Medulla oblongata (tissue), 1 donor: ENCODE results near the gene FSTL1.

Source experiments
- DNase-seq: peaks from one replicate; pipeline ENCODE4 v3.0.0-alpha.2; 2015; ENCODE audit errors: extremely low spot score

Gene FSTL1

DNA sequence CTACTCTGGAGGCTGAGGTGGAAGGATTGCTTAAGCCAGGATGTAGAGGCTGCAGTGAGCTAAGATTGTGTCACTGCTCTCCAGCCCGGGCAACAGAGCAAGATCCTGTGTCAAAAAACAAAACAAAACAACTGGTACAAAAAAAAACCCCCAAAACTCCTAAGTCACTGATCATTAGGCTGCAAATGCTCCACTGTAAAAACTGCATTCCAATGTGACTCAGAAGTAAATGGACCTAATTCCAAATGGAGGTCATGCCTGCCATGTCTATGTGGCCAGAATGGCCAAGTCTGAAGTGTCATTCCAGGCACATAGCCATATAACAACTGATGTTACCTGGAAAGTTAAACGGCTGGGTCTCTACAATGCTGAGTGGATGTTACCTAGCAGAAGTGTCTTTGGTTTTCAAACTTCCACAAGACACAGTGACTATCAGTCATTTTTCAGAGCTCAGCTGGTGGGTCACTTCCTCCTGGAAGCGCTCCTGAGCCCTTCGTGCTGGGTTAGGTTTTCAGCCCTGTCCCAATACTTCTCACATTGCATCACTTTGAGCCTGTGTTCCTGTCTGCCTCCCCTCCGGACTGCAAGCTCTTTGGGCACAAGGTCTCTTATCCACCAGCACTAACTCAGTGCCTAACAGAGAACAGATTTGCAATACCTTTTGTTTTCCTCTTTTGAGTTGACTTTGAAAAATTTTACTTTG lies 10.6 kb downstream of the FSTL1 start:
- no peak for DNase-seq

DNA sequence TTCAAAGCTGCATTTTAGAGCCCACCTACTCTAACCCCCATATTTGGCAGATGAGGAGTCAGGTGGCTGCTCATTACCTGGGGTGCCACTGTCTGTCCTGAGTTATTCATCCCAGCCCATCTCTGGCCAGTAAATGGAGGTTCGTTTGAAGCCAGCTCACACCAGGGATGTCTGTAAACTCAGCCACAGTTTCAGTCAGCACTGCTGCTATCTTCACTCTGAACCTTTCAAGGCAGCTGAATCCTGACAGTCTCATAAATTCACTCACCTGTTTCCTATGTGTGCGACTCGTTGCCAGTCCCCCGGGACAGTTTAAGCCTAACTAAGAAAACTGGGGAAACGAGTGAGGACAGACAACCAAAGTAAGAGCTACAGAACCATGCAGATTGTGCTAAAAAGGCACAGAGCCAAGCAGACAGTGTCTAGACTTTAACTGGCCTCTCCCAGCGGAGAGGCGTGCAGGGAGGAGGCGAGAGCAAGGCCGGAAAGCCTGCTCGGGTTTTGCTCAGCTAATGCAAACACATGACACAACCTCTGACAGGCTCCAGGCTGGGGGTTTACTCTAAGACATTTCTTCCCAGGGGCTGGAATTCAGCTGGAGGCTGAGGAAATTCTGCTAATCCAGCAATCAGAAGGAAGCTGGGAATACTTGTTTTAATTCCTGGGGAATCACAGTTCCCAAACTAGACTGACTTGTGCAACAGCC lies 12.0 kb downstream of the FSTL1 start:
- DNase-seq, result no peak

DNA sequence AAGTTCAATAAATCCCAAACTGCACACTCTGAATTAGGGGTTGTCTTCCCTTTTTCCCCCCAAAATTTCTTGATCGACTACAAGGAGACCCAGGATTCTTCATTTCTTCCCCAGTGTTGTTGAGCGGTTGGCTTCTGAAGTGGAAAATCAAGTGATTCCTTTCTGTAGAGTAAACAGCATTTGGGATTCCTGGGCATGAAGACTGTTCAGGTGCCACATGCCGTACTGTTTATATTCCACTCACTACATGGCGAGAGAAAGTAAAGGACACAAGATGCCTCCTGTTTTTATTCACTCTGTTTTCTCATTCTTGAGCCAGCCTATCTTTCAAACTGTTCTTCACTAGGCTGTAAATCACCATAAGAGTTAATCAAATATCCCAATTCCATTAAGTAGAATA lies 12.6 kb downstream of the FSTL1 start:
- DNase-seq, result no peak

DNA sequence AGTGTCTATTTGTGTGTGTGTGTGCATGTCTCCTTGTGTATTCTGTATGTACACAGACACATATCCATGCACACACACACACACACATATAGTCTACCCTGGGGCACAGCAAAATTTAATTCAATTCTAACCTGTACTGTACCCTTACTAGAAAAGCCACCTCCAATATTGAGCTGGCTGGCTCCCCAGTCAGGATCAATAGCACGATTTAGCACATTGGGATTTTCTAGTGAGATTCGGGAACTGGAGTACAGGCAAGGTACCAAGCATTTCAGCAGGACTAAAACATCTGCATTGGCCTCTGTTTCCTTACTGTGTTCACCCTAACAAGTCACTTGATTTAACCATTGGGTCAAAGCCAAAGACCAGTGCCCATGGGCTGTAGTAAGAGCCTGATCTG lies 13.2 kb downstream of the FSTL1 start:
- DNase-seq, result no peak

- no peak for DNase-seq
Measured at GRCh38 chr3:120436523-120437050, 14.2 kb downstream of the FSTL1 start.

DNA sequence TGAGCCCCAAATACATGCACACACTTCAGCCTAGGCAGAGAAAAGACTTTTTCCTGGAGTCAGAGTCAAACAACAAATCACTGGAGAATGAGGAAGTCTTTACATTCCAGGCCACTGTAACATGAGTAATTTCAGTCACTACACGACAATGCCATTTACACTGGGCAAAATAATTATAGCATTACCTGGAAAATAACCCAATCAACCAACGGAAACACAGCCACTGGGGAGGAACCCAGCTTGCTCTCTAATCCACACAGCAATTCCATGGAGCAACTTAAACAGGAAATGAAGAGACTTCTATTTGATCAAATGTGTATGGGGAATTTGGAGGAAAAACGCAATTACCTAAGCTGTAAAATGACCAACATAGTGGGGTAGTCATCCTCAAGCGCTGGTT lies 15.2 kb downstream of the FSTL1 start:
- no peak for DNase-seq

DNA sequence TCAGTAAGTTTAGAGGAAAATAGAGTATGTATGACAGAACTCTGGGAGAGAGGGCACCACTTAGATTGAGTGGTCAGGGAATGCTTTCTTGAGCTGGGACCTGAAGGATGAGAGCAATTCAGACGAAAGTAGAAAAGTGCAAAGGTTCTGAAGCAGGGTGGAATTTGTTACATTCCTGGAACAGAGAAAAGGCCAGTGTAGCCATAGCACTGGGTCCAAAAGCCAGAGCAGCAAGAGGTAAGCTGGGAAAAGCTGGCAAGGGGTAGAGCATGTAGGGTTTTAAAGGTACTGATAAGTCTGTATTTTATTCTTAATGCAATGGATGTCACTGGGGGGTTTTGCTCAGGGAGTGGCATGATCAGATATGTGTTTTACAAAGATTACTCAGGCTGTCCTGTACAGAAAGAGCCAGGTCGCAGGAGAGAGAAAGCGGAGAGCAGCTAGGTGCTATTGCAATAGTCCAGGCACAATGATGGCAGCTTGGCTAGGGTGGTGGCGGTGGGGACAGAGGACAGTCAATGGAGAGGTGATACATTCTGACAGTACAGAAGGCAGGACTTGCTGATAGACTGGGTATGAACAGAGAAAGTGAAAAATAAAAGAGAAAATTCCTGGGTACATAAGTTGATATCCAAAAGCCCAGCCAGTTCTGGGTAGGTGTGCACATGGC lies 17.0 kb downstream of the FSTL1 start:
- DNase-seq, result no peak

- no peak for DNase-seq
Measured at GRCh38 chr3:120432150-120432860, 18.5 kb downstream of the FSTL1 start.

GRCh38 chr3:120429921-120430361 lies 20.9 kb downstream of the FSTL1 start:
- no peak for DNase-seq

GRCh38 chr3:120428924-120429323 lies 21.9 kb downstream of the FSTL1 start:
- no peak for DNase-seq

DNA sequence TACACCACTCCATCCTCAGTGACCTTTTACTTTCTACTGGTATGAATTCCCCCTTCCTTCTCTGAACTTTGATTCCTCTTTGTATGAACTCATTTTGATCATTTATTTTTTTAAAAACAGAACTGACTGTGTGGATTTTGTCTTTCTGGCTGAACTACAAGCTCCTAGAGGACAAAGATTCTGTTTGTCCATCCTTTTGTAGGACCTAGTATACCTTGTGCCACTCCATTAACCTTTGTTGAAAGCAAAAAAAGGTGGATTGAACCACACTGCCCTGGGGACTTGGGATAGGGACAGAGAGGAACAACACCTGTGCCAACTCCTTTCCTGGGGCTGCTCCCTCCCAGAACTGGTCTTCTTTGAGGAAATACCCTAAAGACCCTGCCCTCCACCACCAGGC lies 23.6 kb downstream of the FSTL1 start:
- no peak for DNase-seq

DNA sequence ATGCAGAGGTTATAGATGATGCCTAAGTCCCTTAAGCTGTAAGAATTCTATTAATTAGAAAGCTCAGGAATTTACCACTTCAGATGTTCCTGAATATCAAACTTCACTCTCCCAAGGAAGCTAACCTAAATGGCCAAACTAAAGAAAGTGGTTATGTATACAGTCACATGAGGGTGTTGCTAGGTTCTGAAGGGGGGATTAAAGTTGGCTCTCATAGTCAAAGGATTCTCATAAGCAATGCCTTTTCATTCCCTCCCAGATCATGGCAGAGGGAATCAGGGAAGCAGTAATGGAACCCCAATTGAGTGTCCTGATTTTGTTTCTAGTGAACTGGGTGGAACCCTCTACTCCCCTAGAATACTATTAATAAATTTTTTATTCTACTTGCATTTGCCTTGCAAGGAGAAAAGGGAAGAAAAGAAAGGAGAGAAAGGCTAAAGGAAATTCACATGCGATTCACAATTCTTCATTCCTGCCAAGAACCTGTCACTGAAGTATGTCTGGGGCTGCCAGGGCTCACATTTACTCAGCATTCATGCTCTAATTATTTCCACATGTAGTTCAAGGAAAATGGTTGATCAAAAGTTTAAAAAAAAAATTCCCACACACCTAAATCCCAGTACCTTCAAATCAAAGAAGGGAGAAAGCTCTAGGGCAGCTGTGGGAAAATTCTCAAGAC lies 25.1 kb downstream of the FSTL1 start:
- peak; percentile 72 for DNase-seq

DNA sequence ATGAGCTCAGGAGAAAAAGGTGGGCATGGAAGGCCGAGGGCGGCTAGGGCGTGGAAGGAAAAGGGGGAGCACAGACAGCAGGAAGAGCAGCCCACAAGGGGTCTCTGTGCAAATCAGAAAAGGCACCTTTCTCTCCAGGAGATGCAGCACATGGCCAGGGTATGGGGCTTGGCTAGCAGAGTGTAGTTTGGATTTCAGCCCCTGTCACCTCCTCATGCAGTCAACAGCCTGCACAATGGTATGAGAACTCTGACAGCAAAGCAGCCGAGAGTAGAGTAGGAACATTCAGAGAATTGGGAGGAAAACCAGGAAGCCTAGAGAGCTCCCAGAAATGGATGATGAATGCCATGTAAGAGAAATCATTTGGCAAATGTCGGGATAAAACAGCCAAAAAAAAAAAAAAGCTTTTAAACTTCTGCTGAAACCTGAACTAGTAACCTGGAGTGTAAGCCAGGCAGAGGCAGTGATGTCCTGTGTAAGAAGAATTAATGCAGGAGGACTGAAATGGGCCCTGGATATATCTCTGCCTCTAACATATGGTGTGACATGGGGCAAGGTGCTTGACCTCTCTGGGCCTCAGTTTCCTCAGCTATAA lies 25.7 kb downstream of the FSTL1 start:
- DNase-seq, result no peak

DNA sequence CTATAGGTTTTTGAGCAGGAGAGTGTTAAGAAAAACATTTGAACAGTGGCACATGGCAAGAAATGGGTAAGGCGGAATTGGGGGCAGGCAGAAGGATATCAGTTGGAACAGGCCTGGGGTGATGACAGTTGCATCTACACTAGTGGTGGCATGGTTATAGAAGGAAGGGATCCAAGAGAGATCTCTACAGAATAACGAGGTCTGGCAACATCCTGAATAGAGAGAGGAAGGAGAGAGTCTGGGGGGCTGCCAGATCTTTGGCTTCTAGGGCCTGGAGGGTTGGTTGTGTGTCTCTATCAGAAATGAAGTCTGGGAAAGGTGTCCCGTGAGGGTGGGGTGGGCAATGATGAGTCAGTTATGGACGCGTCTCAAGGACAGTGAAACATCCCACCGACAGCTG lies 26.3 kb downstream of the FSTL1 start:
- no peak for DNase-seq

DNA sequence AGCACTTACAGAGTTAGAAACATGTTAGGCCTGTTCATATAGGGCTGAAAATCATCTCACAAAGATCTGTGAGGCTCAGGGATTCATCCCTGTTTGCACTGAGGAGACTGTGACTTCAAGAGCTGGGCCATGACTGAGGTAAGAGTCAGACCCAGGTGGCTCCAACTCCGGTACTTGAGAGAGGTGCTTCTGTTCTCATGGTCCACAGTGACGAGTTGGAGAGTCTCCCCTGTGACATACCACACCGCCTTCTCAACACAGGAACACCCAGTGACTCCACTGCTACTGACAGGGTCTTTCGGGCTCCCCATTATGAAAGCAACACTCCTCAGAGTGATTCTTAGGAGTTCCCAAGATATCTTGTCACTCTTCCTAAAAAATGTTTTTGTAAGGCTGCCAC lies 27.4 kb downstream of the FSTL1 start:
- no peak for DNase-seq

DNA sequence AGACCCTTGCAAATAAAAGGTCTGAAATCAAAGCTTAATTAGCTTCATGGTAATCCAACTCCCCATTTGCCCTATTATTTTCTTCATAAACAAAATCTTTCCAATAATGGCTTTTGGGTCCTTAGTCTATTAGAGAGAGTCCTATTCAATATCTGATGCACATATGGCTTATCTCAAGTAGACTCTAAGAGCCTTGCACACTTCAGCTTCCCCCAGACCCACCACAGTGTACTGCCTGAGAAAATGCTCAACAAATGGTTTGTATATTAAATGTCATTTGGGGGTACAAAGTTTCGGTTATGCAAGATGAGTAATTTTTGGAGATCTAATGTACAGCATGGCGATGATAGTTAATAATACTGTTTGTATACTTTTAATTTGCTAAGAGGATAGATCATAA lies 28.9 kb downstream of the FSTL1 start:
- DNase-seq, result no peak

DNA sequence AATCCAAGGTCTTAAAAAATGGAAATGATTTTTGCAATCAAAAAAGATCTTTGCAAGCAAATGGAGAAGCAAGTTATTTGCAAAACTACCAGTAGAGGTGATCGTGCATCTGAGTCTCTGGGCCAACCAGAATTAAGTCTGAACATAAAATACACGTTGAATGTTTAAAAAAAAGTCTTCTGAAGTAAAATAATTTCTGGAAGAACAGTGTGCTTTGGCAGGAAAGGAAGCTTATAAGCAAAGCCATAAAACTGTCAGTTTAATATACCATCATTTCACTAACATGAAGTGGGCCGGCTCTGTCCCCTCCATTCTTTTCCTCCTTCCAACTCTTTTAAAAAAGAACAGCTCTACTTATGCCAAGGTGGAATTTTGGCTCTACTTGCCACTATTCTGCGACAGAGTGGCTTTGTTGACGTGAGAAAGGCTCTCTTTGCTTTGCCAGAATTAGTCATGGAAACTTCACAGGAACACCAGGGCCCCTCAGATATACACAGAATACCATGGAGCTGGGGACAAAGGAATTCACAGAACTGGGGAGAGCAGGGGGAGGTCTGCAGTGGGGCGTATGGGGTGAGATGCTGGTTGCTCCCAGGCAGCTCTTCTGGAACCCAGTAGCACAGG lies 29.8 kb downstream of the FSTL1 start:
- peak; percentile 21 for DNase-seq

- DNase-seq, result no peak
Measured at GRCh38 chr3:120420360-120420759, 30.4 kb downstream of the FSTL1 start.

DNA sequence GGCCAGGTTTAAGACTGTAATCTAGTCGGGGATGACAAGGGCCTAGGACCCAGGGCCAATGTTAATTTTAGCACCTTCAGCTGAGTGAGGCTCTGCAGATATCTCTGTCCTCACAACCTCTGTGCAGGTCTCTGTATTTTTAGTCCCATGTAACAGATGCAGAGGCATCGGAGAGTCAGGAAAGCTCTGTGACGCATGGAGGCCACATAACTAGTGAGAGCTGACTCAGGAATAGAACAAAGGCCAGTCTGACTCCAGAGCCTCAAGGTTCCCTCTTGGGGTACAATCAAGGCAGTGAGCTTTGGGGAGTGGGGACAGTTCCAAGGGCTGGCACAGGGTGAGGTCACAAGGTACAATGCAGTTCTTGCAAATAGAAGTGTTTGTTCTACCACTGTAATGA lies 31.0 kb downstream of the FSTL1 start:
- DNase-seq, result peak; percentile 28

DNA sequence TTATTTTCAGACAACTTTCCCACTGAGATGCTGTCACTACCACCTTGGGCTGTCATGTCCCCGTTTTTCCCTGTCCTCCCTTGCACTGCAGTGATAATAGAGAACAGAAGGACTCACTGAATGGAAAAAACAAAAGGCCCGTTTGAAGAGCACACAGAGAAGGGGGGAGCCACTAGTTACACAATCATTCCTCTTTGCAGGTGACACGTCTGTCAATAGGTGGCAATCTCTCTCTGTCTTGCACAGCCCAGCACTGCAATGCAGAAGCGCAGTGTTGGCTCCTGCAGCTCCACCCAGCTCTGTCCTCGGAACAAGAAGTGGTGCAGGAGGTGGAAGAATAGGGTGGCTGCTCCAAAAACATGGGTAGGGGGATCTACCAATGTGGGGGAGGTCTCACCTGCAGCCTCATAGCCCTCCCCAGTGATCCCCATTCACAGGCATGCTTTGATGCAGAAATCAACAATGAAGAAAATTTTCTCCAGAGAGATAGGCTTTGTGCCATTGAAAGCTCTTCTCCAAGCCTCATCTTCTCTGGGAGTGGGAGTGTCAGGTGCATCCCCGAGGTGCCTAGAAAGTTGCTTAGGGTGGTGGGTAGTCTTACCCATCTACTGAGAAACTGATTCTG lies 31.8 kb downstream of the FSTL1 start:
- peak; percentile 73 for DNase-seq
